ENCODE results near the gene ENPP4. TPM values are rescaled to one million over a fixed set of nuclear protein-coding genes. Genes with fewer than 3 reads are reported as not detected.

The ENPP4 gene
- total RNA-seq, 1 donor from 2014 or later: 5.9 TPM

DNA sequence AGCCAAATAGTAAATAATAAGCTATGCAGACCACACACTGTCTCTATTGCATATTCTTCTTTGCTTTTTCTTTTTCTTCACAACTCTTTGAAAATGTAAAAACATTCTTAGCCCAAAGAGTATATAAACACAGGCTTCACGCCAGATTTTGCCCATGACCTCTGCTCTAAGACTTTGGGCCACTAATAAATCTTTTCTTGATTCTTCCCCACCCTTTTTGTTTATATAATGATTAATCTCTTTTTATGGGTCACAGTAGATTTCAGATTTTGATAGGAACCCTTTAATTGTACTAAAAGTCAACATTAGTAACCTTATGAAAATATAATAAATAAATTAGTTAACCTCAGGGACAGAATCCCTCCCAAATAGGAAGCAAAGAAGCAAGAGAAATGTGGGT lies 56.8 kb downstream of the ENPP4 start:
- Mint-ChIP-seq H3K27me3 (ENCODE audit: insufficient read depth) (peaks cover 45% of the 10 kb centered on the region), H3K4me1 (ENCODE audit: low read depth) (no peaks in the 10 kb centered on the region), H3K36me3 (ENCODE audit: low read depth) (no peaks in the 10 kb centered on the region), H3K27ac (no peak overlapping the region), H3K4me3 (no peak overlapping the region), H3K9me3 (no peaks in the 10 kb centered on the region)
- no peak for DNase-seq (ENCODE audit: low spot score)
- intact Hi-C loops (cut with micrococcal nuclease): no loop called here

DNA sequence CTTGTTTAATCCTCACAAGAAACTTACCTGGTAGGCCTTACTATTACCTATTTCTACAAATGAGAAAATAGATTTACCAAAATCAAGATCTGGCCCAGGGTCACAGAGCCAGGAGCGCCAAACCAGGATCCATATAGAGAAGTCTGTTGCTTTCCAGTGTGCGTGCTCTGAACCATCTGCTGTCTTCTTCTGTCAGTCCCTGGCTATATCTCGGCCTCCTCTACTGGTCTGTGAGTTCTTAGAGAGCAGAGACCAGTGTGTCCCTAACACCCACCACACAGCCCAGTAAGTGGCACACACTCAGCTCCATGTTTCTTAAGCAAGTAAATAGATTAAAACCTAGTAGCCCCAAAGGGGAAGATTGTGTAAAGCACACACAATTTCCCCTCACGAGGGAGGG lies 59.9 kb downstream of the ENPP4 start:
- no peak for DNase-seq (ENCODE audit: low spot score)
- Mint-ChIP-seq H3K4me1 (ENCODE audit: low read depth) (no peaks in the 10 kb centered on the region), H3K27me3 (ENCODE audit: insufficient read depth) (peaks cover 23% of the 10 kb centered on the region), H3K4me3 (no peak overlapping the region), H3K27ac (no peak overlapping the region), H3K36me3 (ENCODE audit: low read depth) (no peaks in the 10 kb centered on the region), H3K9me3 (no peaks in the 10 kb centered on the region)
- intact Hi-C loops (cut with micrococcal nuclease): no loop called here

DNA sequence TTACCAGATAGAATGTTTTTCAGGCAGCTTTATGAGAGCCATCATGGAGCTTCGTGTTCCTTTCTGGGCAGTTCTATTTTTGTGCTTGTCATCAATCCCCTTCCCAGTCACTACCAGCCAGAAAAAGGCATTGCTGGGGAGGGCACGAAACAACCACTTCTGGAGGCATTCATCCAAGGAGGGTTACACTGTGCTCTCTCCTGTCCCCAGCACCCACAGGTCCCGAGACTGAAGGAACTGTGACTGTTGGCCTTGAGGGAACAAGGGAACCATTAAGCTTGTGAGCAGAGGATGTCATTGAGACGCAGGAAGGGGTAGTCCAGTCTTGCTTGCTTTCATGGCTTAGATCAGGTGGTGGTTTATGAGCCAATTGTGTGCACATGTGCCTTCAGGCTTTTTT lies 61.1 kb downstream of the ENPP4 start:
- Mint-ChIP-seq H3K4me1 (ENCODE audit: low read depth) (no peaks in the 10 kb centered on the region), H3K36me3 (ENCODE audit: low read depth) (no peaks in the 10 kb centered on the region), H3K27ac (no peak overlapping the region), H3K9me3 (no peaks in the 10 kb centered on the region), H3K27me3 (ENCODE audit: insufficient read depth) (peaks cover 18% of the 10 kb centered on the region), H3K4me3 (no peak overlapping the region)
- DNase-seq (ENCODE audit: low spot score): no peak
- intact Hi-C loops (cut with micrococcal nuclease): no loop called here

DNA sequence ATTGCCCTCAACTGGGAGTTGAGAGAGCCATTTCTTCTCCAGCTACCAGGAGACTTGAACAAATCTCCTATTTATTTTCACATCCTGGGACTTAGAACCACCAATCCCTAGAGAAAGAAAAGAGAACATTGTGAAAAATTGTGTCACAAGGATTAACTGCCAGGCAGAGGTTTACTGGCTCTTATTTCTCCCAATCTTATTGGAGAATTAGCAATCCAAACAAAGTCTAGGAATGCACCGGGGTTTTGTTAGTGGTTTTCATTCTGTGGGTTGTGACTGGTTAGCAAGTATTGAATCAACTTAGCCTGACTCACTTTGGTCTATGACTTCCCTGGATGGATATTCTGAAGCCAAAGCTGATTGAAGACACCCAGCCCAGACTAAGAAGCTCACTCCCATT lies 62.2 kb downstream of the ENPP4 start:
- DNase-seq (ENCODE audit: low spot score): no peak
- Mint-ChIP-seq H3K9me3 (no peaks in the 10 kb centered on the region), H3K27me3 (ENCODE audit: insufficient read depth) (peaks cover 15% of the 10 kb centered on the region), H3K4me1 (ENCODE audit: low read depth) (no peaks in the 10 kb centered on the region), H3K4me3 (no peak overlapping the region), H3K36me3 (ENCODE audit: low read depth) (no peaks in the 10 kb centered on the region), H3K27ac (no peak overlapping the region)
- intact Hi-C loops (cut with micrococcal nuclease): no loop called here

Other genes with a start within 250 kb of the ENPP4 start
- gene CLIC5, start 114.1 kb upstream of the ENPP4 start, total RNA-seq: 1.3 and 1.5 TPM in 2 replicates
- gene ENPP5, start 41.0 kb downstream of the ENPP4 start, total RNA-seq: not detected in 2 replicates